ENCODE data around the gene ARMH3.

ARMH3 gene

GRCh38 chr10:101828766-101829551 lies 227.0 kb downstream of the ARMH3 start:
- FAIRE-seq: no peak

- no peak for FAIRE-seq
Measured at GRCh38 chr10:101827919-101828600, 227.9 kb downstream of the ARMH3 start.

GRCh38 chr10:101826852-101827434 lies 229.0 kb downstream of the ARMH3 start:
- FAIRE-seq: no peak

- no peak for FAIRE-seq
Measured at GRCh38 chr10:101824736-101825135, 231.2 kb downstream of the ARMH3 start.

DNA sequence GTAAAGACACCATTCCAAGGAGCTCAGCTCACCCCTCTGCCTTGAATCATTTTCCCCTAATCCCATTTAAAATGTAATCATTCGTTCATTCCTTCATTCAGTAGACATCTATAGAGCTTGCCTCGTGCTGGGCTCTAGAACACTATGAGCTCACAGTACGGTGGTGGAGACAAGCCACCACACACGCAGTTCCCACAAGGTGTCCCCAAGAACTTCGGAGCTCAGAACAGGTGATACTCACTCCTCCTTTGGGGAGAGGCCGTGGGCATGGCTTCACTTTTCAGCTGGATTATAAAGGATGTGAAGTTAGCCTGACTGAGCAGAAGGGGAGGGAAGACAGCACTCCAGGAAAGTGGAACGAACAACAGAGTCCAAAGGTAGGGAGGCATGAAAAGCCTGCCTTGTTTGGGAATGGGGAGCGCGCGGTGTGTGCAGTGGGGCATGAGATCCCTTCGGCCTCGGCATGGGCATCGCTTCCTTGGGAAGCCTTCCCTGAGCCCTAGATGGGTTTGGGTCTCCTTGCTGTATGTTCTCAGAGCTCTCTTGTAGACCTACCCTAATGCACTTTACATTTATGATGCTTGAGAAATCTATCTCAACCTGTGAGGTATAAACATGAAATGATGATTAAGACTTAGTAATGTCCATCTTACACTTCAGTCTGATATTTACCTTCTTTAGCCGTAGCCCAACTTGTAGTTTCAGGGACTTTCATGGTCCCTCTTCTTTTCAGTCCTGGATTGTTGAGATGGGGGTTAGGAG lies 236.9 kb downstream of the ARMH3 start:
- no peak for FAIRE-seq

DNA sequence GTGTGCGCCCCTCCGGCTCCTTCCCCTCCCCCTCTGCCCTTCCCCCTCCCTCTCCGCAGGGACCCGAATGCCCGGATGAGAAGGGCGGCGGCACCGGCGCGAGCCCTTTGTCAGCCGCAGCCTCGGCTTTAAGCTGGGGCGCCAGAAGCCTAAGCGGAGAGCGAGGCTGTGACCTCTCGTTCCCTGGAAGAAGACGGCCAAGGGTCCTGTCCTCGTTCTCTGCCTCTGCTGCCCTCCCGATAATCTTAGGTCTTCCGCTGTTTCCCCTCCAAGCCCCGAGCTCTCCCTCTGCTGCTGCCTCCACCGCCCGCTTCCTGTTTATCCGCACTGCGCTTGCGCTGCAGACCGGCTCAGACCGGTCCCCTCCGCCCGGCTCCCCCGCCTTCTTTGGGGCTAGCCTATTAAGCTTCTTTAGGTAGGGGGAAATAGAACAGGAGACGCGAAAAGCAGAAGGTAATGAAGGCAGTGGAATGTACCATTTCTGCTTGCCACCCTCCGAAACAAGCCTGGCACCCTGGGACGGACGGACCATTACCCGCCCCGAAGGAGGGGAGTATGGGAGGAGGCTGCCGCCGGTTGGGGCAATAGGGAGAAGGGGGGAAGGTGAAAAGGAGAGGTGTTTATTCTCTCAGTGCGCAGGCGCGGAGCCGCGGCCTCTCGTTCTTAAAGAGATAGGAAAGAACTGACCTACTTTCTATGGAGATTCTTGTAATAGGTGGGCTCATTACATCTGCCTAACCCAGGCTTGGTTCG lies 237.7 kb downstream of the ARMH3 start, which contains the start of gene OGA:
TSS of gene OGA (minus strand) at position 326 of the 753 bp plus-strand sequence. CDS start 422 bp downstream, outside the sequence.
- peak; percentile 90 for FAIRE-seq

DNA sequence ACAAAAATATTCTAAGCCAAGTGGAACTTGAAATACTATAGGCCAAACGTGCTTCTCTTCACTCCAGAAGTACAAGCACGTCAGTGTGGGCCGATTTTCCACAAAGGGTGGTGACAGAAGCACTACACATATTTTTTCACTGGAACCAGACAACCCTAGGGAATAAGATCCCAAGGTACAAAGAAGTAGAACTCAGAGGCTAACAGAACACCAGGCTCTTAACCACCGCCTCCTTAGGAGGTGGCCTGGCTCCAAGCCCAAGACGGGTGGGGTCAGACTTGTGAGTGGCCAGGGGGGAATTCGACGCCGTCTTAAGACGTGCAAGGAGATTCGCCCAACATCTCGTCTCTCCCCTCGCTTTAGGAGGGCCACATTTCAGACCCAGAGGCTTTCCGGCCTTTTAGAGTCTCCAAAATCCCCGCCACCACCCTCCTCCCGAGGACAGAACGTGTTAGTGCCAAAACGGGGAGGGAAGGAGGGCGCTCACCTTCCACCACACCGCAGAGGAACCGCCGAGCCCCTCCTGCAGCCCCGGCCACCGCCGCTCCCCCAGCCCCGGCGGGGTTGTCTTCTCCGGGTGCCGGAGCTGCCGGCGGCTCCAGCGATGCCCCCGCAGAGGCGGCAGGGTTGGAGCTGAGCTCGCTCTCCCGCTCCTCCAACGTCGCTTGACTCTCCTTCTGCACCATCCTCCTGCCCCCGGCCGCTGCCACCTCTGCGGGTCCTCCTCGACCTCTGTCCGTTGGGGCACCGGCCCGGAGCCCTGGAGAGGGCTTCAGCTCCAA lies 238.4 kb downstream of the ARMH3 start:
- no peak for FAIRE-seq

DNA sequence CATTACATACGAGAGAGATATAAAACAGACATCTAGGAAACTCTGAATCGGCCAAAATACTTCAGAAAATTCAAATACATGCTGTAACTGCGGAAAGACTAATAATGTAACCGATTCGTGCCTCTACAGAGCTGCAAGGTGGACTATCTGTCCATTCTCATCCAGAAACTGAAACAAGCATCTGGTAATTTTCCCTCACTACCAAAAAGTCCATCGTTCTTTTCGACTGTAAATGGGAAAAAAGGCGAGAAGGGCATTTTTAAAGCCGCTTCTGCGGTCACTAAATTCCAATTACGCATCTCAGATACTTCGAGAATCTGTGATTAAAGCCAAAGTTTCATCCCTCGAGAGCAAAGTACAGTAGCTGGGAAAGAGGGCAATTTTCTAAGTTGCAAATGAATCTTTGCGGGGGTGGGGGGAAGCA lies 239.0 kb downstream of the ARMH3 start:
- FAIRE-seq: no peak

DNA sequence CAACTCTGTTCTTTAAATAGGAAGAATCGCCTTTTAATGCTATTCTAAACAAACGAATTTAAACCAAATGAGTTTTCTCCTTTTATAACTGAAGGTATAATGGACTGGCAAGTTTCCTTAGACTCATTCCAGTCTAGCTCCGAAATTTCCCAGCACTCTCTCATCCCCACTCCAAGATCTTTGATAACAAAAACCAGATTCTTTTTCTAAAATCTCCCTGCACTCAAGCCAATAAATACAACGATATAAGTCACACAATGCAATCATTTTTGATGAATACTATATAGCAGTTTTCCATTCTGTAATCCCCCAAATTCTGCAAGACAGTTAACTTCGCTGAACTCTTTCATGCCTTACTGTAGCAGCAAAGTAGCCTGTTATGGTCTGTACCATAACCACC lies 239.6 kb downstream of the ARMH3 start:
- peak; percentile 72 for FAIRE-seq

DNA sequence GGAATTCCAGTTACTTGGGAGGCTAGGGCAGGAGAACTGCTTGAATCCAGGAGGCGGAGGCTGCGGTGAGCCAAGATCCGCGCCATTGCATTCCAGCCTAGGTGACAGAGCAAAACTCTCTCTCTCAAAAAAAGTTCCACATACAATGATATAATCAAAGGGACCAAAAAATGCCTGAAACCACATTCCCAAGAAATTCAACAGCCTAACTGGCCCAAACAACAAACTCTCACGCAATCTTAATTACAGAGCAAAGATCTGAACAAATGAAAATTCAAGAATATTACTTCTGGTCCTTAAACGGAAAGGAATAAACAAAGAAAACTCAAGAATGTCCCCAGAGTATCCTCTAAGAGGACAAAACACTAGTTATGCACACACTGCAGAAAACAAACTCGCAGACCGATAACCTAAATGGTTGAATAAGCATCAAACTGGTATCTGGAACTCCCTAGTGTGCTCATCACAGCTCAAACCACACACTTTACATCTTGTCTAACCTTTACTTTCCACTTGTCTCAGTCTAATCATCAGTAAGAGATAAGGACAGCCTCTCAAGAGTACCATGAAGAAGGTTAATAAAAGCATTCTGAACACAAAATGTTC lies 241.4 kb downstream of the ARMH3 start:
- FAIRE-seq: no peak

GRCh38 chr10:101812606-101813005 lies 243.4 kb downstream of the ARMH3 start:
- no peak for FAIRE-seq

- peak; percentile 79 for FAIRE-seq
Measured at GRCh38 chr10:101807158-101807557, 248.8 kb downstream of the ARMH3 start.

- FAIRE-seq: no peak
Measured at GRCh38 chr10:101803511-101803910, 252.5 kb downstream of the ARMH3 start.

- FAIRE-seq: no peak
Measured at GRCh38 chr10:101797403-101798059, 258.4 kb downstream of the ARMH3 start.

Measured in islet of Langerhans (tissue), 1 donor.